Kidney epithelial cell (primary cell): ENCODE measurements around the gene RHEB. TPM values are rescaled to one million over a fixed set of nuclear protein-coding genes. Genes with fewer than 3 reads are reported as not detected.

Source experiments
- DNase-seq: peaks from one replicate; pipeline ENCODE4 v3.0.0-alpha.2; 2010; ENCODE audit warnings: low read depth
- H3K27me3 ChIP-seq: 2 replicates; pipeline ENCODE4 v1.6.0; 2011; ENCODE audit warnings: low read length; ENCODE audit not compliant: control insufficient read depth, insufficient read depth
- H3K36me3 ChIP-seq: 2 replicates; pipeline ENCODE4 v1.5.1; 2011; ENCODE audit warnings: low read length; ENCODE audit not compliant: control insufficient read depth, insufficient read depth
- H3K4me3 ChIP-seq: 2 replicates; pipeline ENCODE4 v1.5.1; 2011; ENCODE audit warnings: low read depth, mild to moderate bottlenecking, control low read depth, low read length
- CTCF ChIP-seq: IDR thresholded peaks from 2 replicates; pipeline ENCODE4 v1.5.1; 2011; ENCODE audit warnings: mild to moderate bottlenecking, moderate library complexity, low read length, control low read depth, inconsistent platforms; ENCODE audit not compliant: insufficient read depth, poor library complexity, severe bottlenecking
- total RNA-seq: library from RNA; depleted of rRNA; stranded (reverse); fragments of >200 nt; gene quantifications from 2 replicates; pipeline ENCODE4 v1.2.3, GENCODE V29; 2015

Gene RHEB
- total RNA-seq, 1 donor from 2014 or later = 139 TPM

GRCh38 chr7:151512353-151512752 lies 7.3 kb downstream of the RHEB start:
- no peak for DNase-seq
- TF ChIP-seq CTCF = no peak
- no peak overlapping the region for H3K4me3 ChIP-seq

GRCh38 chr7:151511946-151512345 lies 7.7 kb downstream of the RHEB start:
- no peak for DNase-seq
- no peak overlapping the region for H3K4me3 ChIP-seq
- H3K36me3 ChIP-seq = no peaks in the 10 kb centered on the region
- no peaks in the 10 kb centered on the region for H3K27me3 ChIP-seq
- TF ChIP-seq CTCF = no peak

More at GRCh38 chr7:151512353-151512752, 7.3 kb downstream of the RHEB start:
- Histone ChIP-seq H3K36me3 (no peaks in the 10 kb centered on the region), H3K27me3 (no peaks in the 10 kb centered on the region)

GRCh38 chr7:151511270-151511669 lies 8.4 kb downstream of the RHEB start:
- Histone ChIP-seq H3K4me3 (no peak overlapping the region), H3K27me3 (no peaks in the 10 kb centered on the region), H3K36me3 (no peaks in the 10 kb centered on the region)
- no peak for DNase-seq
- TF ChIP-seq CTCF = no peak

GRCh38 chr7:151509670-151510333 lies 9.9 kb downstream of the RHEB start:
- no peak for TF ChIP-seq CTCF
- H3K4me3 ChIP-seq = no peak overlapping the region
- DNase-seq = no peak
- no peaks in the 10 kb centered on the region for H3K27me3 ChIP-seq
- H3K36me3 ChIP-seq = no peaks in the 10 kb centered on the region

GRCh38 chr7:151508991-151509390 lies 10.7 kb downstream of the RHEB start:
- TF ChIP-seq CTCF = no peak
- no peak for DNase-seq
- Histone ChIP-seq H3K4me3 (no peak overlapping the region), H3K36me3 (no peaks in the 10 kb centered on the region), H3K27me3 (no peaks in the 10 kb centered on the region)

- Histone ChIP-seq H3K4me3 (no peak overlapping the region), H3K36me3 (no peaks in the 10 kb centered on the region), H3K27me3 (no peaks in the 10 kb centered on the region)
- TF ChIP-seq CTCF = no peak
- no peak for DNase-seq
Observed at GRCh38 chr7:151507806-151508205, 11.9 kb downstream of the RHEB start.
